ENCODE results near the gene ADRA2B.

ADRA2B gene

GRCh38 chr2:96156926-96157648, 40.7 kb upstream of the ADRA2B start:
- H3K4me3 ChIP-seq (ENCODE audit: low read length in 2 of 2), result no peak overlapping the region
- no peak overlapping the region for H3K27ac ChIP-seq (ENCODE audit: low read length)
- H3K4me1 ChIP-seq (ENCODE audit: control insufficient read depth, insufficient read depth, low read length), result no peaks in the 10 kb centered on the region
- peaks cover 0 to 3% of the 10 kb centered on the region in 2 donors for H3K9me3 ChIP-seq (ENCODE audit: control insufficient read depth in 2 of 2, low read length in 2 of 2)
- H3K27me3 ChIP-seq (ENCODE audit: control insufficient read depth in 1 of 2, insufficient read depth in 2 of 2, low read length in 2 of 2), result peaks cover 0 to 4% of the 10 kb centered on the region in 2 donors
- no peak overlapping the region for H3K9ac ChIP-seq (ENCODE audit: low read length in 2 of 2)
- no peaks in the 10 kb centered on the region for H3K36me3 ChIP-seq (ENCODE audit: control insufficient read depth in 2 of 2, insufficient read depth in 2 of 2, low read length in 2 of 2)

- H3K4me1 ChIP-seq (ENCODE audit: control insufficient read depth, insufficient read depth, low read length), result no peaks in the 10 kb centered on the region
- H3K27ac ChIP-seq (ENCODE audit: low read length), result no peak overlapping the region
Observed at GRCh38 chr2:96156011-96156820, 39.8 kb upstream of the ADRA2B start.

DNA sequence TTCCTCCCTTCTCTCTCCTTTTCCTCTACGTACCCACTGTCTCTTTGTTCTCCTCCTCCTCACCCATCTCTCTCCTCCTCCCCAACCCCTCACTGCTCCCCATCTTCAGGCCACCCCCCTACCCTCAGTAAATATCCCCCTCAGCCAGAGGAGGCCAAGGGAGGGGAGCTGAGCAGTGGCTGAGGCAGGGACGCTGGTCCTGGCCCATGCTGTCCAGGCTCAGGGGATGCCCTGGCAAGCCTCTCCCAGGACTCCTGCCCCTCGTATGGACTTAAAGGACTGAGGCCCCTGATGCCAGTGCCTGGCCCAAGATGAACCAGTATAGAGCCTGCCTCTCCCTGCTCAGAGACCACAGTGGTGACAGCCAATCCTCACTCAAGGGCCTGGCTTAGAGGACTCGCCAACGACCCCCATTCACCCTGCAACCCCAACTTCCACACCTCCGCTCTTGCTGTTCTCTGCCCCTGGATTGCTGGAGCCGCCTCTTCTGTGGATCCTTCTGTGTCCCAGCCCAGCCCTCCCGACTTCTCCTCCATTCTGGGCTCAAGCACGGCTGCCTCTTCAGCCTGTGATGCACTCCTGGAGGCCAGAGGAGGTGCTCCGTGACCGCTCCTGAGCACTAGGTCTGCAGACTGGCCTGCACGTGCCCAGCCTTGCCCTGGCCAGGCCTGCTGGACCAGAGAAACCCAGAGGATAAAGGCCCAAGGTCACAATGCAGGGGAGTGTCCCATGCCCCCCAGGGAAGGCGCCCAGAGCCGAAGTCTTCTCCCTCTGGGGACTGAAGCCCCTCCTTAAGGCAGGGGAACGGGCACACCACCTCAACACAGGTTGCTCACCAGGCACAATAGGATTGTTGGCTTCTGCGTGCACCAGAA, 38.4 kb upstream of the ADRA2B start:
- Histone ChIP-seq H3K27me3 (ENCODE audit: control insufficient read depth in 1 of 2, insufficient read depth in 2 of 2, low read length in 2 of 2) (peaks cover 0 to 4% of the 10 kb centered on the region in 2 donors), H3K4me1 (ENCODE audit: control insufficient read depth, insufficient read depth, low read length) (no peaks in the 10 kb centered on the region), H3K4me3 (ENCODE audit: low read length in 2 of 2) (no peak overlapping the region), H3K27ac (ENCODE audit: low read length) (no peak overlapping the region), H3K9ac (ENCODE audit: low read length in 2 of 2) (no peak overlapping the region), H3K36me3 (ENCODE audit: control insufficient read depth in 2 of 2, insufficient read depth in 2 of 2, low read length in 2 of 2) (no peaks in the 10 kb centered on the region), H3K9me3 (ENCODE audit: control insufficient read depth in 2 of 2, low read length in 2 of 2) (no peaks in the 10 kb centered on the region)

More at GRCh38 chr2:96156011-96156820, 39.8 kb upstream of the ADRA2B start:
- Histone ChIP-seq H3K27me3 (ENCODE audit: control insufficient read depth in 1 of 2, insufficient read depth in 2 of 2, low read length in 2 of 2) (peaks cover 0 to 4% of the 10 kb centered on the region in 2 donors), H3K36me3 (ENCODE audit: control insufficient read depth in 2 of 2, insufficient read depth in 2 of 2, low read length in 2 of 2) (no peaks in the 10 kb centered on the region), H3K9me3 (ENCODE audit: control insufficient read depth in 2 of 2, low read length in 2 of 2) (peaks cover 0 to 3% of the 10 kb centered on the region in 2 donors), H3K9ac (ENCODE audit: low read length in 2 of 2) (no peak overlapping the region), H3K4me3 (ENCODE audit: low read length in 2 of 2) (no peak overlapping the region)

DNA sequence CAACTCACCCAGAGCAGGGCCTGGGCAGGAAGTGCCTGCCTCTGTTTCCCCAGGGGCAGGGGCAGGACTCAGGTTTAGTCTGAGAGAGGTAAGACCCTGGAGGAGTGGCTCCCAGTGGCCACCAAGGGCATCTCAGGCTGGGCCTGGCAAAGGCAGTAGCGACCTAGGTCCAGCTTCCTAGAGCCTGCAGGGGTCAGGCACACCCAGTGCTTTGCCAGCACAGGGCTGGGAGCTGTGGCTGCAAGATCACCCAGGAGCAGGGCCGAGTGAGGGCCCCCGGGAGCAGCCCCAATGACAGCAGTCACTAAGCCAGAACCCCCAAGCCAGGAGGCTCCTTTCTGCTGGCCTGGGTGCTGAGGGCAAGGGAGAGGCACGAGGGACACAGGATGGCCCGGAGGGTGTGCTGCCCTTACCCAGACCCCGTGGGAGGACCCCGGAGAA, 37.6 kb upstream of the ADRA2B start:
- H3K9me3 ChIP-seq (ENCODE audit: control insufficient read depth in 2 of 2, low read length in 2 of 2), result no peaks in the 10 kb centered on the region
- H3K27me3 ChIP-seq (ENCODE audit: control insufficient read depth in 1 of 2, insufficient read depth in 2 of 2, low read length in 2 of 2), result peaks cover 0 to 4% of the 10 kb centered on the region in 2 donors
- no peak overlapping the region for H3K9ac ChIP-seq (ENCODE audit: low read length in 2 of 2)
- H3K27ac ChIP-seq (ENCODE audit: low read length), result no peak overlapping the region
- no peak overlapping the region for H3K4me3 ChIP-seq (ENCODE audit: low read length in 2 of 2)
- no peaks in the 10 kb centered on the region for H3K4me1 ChIP-seq (ENCODE audit: control insufficient read depth, insufficient read depth, low read length)
- no peaks in the 10 kb centered on the region for H3K36me3 ChIP-seq (ENCODE audit: control insufficient read depth in 2 of 2, insufficient read depth in 2 of 2, low read length in 2 of 2)

- Histone ChIP-seq H3K4me1 (ENCODE audit: control insufficient read depth, insufficient read depth, low read length) (peaks cover 3% of the 10 kb centered on the region), H3K4me3 (ENCODE audit: low read length in 2 of 2) (no peak overlapping the region), H3K27ac (ENCODE audit: low read length) (no peak overlapping the region), H3K9ac (ENCODE audit: low read length in 2 of 2) (no peak overlapping the region), H3K27me3 (ENCODE audit: control insufficient read depth in 1 of 2, insufficient read depth in 2 of 2, low read length in 2 of 2) (peaks cover 0 to 4% of the 10 kb centered on the region in 2 donors), H3K36me3 (ENCODE audit: control insufficient read depth in 2 of 2, insufficient read depth in 2 of 2, low read length in 2 of 2) (no peaks in the 10 kb centered on the region), H3K9me3 (ENCODE audit: control insufficient read depth in 2 of 2, low read length in 2 of 2) (no peaks in the 10 kb centered on the region)
Observed at GRCh38 chr2:96153291-96153713, 36.9 kb upstream of the ADRA2B start.

DNA sequence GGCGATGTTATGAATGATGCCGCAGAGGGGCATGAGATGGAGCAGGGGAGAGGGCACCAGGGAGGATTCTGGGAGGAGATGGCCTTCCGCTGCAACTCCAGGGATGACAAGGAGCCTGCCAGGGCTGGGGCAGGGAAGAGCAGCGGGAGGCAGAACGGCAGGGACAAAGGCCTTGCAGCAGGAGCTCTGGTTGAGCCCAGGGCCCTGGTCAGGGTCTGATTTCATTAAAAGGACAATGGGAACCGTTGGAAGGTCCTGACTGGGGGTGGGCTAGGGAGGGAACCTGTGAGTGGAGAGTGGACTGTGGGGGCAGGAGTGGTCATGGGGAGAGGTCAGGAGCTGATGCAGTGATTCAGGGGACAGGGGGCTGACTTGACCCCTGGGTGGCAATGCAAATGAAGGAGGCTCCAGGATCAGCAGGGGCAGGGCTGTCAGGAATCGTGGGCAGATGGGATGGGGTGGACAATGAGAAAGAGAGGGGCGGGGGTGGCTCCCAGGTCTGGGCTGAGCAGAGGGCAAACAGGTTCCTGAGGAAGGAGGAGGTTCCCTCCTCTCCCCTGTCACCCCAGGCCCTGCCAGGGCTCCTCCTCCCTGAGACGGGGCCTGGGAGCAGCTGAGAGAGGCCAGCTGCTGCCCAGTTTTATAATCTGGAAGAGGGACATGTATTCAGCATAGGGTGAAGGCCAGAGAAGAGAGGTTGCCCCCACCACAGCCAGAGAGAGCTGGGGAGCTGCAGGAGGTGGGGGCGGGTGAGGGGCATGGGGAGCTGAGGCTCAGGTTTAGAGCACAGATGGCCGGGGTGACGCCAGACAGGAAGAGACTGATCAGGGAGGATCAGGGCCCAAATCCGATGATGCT, 36.2 kb upstream of the ADRA2B start:
- Histone ChIP-seq H3K9me3 (ENCODE audit: control insufficient read depth in 2 of 2, low read length in 2 of 2) (no peaks in the 10 kb centered on the region), H3K27ac (ENCODE audit: low read length) (no peak overlapping the region), H3K27me3 (ENCODE audit: control insufficient read depth in 1 of 2, insufficient read depth in 2 of 2, low read length in 2 of 2) (peaks cover 0 to 2% of the 10 kb centered on the region in 2 donors), H3K9ac (ENCODE audit: low read length in 2 of 2) (no peak overlapping the region), H3K4me1 (ENCODE audit: control insufficient read depth, insufficient read depth, low read length) (peaks cover 7% of the 10 kb centered on the region), H3K36me3 (ENCODE audit: control insufficient read depth in 2 of 2, insufficient read depth in 2 of 2, low read length in 2 of 2) (no peaks in the 10 kb centered on the region), H3K4me3 (ENCODE audit: low read length in 2 of 2) (no peak overlapping the region)

DNA sequence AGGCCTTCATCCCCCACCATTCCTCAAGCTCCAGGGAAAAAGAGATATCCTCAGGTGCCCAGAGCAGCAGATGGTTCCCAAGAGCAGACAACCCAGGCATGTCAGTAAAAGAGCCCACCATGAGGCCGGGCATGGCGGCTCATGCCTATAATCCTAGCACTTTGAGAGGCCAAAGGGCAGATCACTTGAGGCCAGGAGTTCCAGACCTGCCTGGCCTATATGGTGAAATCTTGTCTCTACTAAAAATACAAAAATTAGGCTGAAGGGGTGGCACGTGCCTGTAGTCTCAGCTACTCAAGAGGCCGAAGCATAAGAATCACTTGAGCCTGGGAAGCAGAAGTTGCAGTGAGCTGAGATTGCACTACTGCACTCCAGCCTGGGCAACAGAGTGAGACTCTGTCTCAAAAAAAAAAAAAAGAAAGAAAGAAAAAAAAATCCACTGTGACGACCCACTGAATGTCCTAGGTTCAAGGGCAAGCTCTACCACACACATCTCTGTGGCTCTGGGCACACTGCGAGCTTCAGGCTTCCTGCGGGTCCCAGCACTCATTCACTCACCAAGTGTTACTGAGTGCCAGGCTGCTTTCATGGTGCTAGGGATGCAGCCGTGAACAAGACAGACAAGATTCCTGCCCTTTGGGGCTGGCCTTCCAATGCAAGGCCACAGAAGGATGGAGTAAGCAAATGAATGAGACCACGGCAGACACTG, 35.4 kb upstream of the ADRA2B start:
- no peaks in the 10 kb centered on the region for H3K9me3 ChIP-seq (ENCODE audit: control insufficient read depth in 2 of 2, low read length in 2 of 2)
- no peaks in the 10 kb centered on the region for H3K36me3 ChIP-seq (ENCODE audit: control insufficient read depth in 2 of 2, insufficient read depth in 2 of 2, low read length in 2 of 2)
- no peaks in the 10 kb centered on the region for H3K27me3 ChIP-seq (ENCODE audit: control insufficient read depth in 1 of 2, insufficient read depth in 2 of 2, low read length in 2 of 2)
- peaks cover 7% of the 10 kb centered on the region for H3K4me1 ChIP-seq (ENCODE audit: control insufficient read depth, insufficient read depth, low read length)
- H3K4me3 ChIP-seq (ENCODE audit: low read length in 2 of 2), result no peak overlapping the region
- H3K27ac ChIP-seq (ENCODE audit: low read length), result no peak overlapping the region
- H3K9ac ChIP-seq (ENCODE audit: low read length in 2 of 2), result no peak overlapping the region

DNA sequence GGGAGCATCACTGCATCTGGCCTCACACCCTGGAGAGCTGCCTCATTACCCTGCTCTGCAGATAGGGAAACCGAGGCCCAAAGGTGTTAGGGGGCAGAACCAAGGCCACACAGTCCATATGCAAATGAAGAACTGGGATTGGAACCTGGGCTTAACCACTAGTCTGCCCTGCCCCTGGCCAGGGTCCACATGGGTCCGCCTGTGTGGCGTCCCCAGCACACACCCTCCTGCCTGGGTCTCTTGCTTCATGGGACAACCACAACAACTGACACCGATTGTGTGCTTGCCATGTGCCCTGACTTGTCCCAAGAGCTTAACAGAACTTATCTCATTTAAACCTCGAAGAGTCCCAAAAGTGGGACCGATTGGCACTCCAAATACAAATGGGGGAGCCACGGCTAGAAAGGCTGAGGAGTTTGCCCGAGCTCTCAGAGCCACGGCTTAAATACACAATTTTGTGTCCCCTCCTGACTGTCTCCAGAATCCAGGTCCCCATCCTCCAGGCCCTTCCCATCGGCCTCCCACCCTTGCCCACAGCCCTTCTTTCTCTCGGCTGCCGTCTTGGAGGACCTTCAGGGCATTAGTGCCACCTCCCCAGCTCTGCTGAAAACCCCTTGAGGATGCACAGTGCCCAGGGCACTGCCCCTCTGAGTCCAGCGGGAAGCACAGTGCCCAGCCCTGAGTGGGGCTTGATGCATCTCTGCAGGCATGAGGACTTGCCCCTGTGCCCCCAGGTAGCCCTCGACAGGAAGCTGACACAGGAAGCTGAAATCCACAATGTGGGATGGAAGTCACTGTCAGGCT, 34.6 kb upstream of the ADRA2B start:
- Histone ChIP-seq H3K36me3 (ENCODE audit: control insufficient read depth in 2 of 2, insufficient read depth in 2 of 2, low read length in 2 of 2) (no peaks in the 10 kb centered on the region), H3K4me3 (ENCODE audit: low read length in 2 of 2) (no peak overlapping the region), H3K9me3 (ENCODE audit: control insufficient read depth in 2 of 2, low read length in 2 of 2) (no peaks in the 10 kb centered on the region), H3K27me3 (ENCODE audit: control insufficient read depth in 1 of 2, insufficient read depth in 2 of 2, low read length in 2 of 2) (no peaks in the 10 kb centered on the region), H3K27ac (ENCODE audit: low read length) (no peak overlapping the region), H3K4me1 (ENCODE audit: control insufficient read depth, insufficient read depth, low read length) (peaks cover 7% of the 10 kb centered on the region), H3K9ac (ENCODE audit: low read length in 2 of 2) (no peak overlapping the region)

GRCh38 chr2:96150007-96150640, 33.8 kb upstream of the ADRA2B start:
- Histone ChIP-seq H3K36me3 (ENCODE audit: control insufficient read depth in 2 of 2, insufficient read depth in 2 of 2, low read length in 2 of 2) (no peaks in the 10 kb centered on the region), H3K9me3 (ENCODE audit: control insufficient read depth in 2 of 2, low read length in 2 of 2) (no peaks in the 10 kb centered on the region), H3K9ac (ENCODE audit: low read length in 2 of 2) (no peak overlapping the region), H3K27ac (ENCODE audit: low read length) (no peak overlapping the region), H3K4me3 (ENCODE audit: low read length in 2 of 2) (no peak overlapping the region), H3K27me3 (ENCODE audit: control insufficient read depth in 1 of 2, insufficient read depth in 2 of 2, low read length in 2 of 2) (no peaks in the 10 kb centered on the region), H3K4me1 (ENCODE audit: control insufficient read depth, insufficient read depth, low read length) (peaks cover 11% of the 10 kb centered on the region)
